DND-41 (cell line): Measurements from ENCODE around the gene NFKB2.

Experiments used
- CTCF ChIP-seq: IDR thresholded peaks from 2 replicates; pipeline ENCODE4 v1.5.1; 2012; ENCODE audit warnings: borderline replicate concordance, low read length, moderate library complexity, mild to moderate bottlenecking; ENCODE audit not compliant: poor library complexity, severe bottlenecking; ENCODE audit errors: extremely low read depth
- EZH2 ChIP-seq: IDR thresholded peaks from 3 replicates; pipeline ENCODE4 v1.6.1; 2012; ENCODE audit warnings: borderline replicate concordance, low read depth, mild to moderate bottlenecking, moderate library complexity, low read length, inconsistent platforms; ENCODE audit not compliant: severe bottlenecking

- TF ChIP-seq EZH2 (no peak), CTCF (no peak)
Measured at GRCh38 chr10:102413053-102413705, 17.7 kb downstream of the NFKB2 start.
